K562 (cell line): ENCODE data around the gene GRWD1. TPM values are rescaled to one million over a fixed set of nuclear protein-coding genes. Genes with fewer than 3 reads are reported as not detected.

Source experiments
- HCFC1 ChIP-seq: IDR thresholded peaks from 2 replicates; pipeline ENCODE4 v1.6.1; 2012; ENCODE audit warnings: low read depth, low read length, improper control_type of control experiment
- KDM4B ChIP-seq, 2 experiments: fragments of 450-650 bp in 1 of 2; sonication (generic) in 1 of 2; IDR thresholded peaks; 2 replicates each; pipeline ENCODE4 v1.6.1; 2016 to 2017; ENCODE audit warnings: borderline replicate concordance in 2 of 2, antibody characterized with exemption in 1 of 2, low read depth in 1 of 2, mild to moderate bottlenecking in 1 of 2
- KLF13 ChIP-seq: fragments of 450-650 bp; IDR thresholded peaks from 2 replicates; pipeline ENCODE4 v1.6.1; 2016; ENCODE audit warnings: missing genetic modification characterization, low read depth, mild to moderate bottlenecking, missing compliant biosample characterization, moderate library complexity, borderline replicate concordance
- NR1H2 ChIP-seq: sonication (generic); formaldehyde crosslinking; IDR thresholded peaks from 2 replicates; pipeline ENCODE4 v1.4.0; 2020; ENCODE audit warnings: mild to moderate bottlenecking, missing genetic modification reagents
- ZNF347 ChIP-seq: fragments of 450-650 bp; formaldehyde crosslinking; IDR thresholded peaks from 2 replicates; pipeline ENCODE4 v1.4.0; 2020; ENCODE audit warnings: low read depth, mild to moderate bottlenecking, moderate library complexity
- polyA plus RNA-seq, 8 experiments: library from polyadenylated mRNA; depleted of rRNA in 4 of 8; stranded (reverse) in 5 of 8; unstranded in 3 of 8; fragments of >200 nt; fragmentation: Nextera tagmentation in 2 of 8; fragmentation: Illumina TruSeq in 1 of 8; extraction: Ambion mirVana in 2 of 8; extraction: Trizol in 1 of 8; gene quantifications; 2 replicates each; pipeline versions ENCODE4 v1.2.1 to v1.2.3, GENCODE V29; 2011 to 2014; ENCODE audit warnings: inconsistent platforms in 1 of 8, missing spikeins in 1 of 8
- total RNA-seq, 7 experiments: library from RNA; depleted of rRNA in 6 of 7; stranded (reverse); fragments of >200 nt in 6 of 7; fragmentation: Illumina TruSeq in 2 of 7; extraction: Trizol in 2 of 7; gene quantifications; 2 replicates each; pipeline versions ENCODE4 v1.2.1 to v1.2.3, GENCODE V29; 2011 to 2021; ENCODE audit warnings: low replicate concordance in 1 of 7
- TF ChIP-seq, protein P1 (sequence below): fragments of 450-650 bp; IDR thresholded peaks from 2 replicates; pipeline ENCODE4 v1.7.1; 2018; ENCODE audit warnings: mild to moderate bottlenecking, low read depth; ENCODE audit not compliant: partially characterized antibody

The GRWD1 gene
- total and polyA plus RNA-seq, 9 of the 15 experiments (the other 6 are each of a cell fraction or from before 2014, with no cell fraction given) = 1.5 to 87.2 (median 24.5) TPM

DNA sequence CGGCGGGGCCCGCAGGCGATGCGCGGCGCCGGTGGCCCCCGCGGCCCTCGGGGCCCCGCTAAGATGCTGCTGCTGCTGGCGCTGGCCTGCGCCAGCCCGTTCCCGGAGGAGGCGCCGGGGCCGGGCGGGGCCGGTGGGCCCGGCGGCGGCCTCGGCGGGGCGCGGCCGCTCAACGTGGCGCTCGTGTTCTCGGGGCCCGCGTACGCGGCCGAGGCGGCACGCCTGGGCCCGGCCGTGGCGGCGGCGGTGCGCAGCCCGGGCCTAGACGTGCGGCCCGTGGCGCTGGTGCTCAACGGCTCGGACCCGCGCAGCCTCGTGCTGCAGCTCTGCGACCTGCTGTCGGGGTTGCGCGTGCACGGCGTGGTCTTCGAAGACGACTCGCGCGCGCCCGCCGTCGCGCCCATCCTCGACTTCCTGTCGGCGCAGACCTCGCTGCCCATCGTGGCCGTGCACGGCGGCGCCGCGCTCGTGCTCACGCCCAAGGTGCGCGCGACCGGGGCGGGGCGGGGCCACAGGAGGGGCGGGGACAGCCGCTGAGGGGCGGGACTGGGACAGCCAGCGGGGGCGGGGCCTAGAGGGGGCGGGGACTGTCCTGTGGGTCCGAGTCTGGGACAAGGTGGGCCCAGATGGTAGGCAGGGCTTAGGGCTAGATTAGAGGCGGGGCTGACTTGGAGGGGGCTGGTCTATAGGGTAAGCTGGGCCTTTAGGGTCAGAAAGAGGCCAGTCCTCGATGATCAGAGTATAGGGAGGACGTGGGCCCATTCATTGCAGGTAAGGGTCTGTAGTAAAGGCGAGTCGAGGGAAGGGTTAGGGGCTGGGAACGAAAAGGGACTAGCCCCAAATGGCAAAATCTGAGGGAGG is 47.2 kb upstream of the GRWD1 start (continued):
- TF ChIP-seq ZNF347 = no peak
- TF ChIP-seq HCFC1 = peak; percentile 49; the same call in 1 of the 2 replicates
- no peak for TF ChIP-seq NR1H2 (CRISPR knock-in tag)
- TF ChIP-seq, protein P1, sequence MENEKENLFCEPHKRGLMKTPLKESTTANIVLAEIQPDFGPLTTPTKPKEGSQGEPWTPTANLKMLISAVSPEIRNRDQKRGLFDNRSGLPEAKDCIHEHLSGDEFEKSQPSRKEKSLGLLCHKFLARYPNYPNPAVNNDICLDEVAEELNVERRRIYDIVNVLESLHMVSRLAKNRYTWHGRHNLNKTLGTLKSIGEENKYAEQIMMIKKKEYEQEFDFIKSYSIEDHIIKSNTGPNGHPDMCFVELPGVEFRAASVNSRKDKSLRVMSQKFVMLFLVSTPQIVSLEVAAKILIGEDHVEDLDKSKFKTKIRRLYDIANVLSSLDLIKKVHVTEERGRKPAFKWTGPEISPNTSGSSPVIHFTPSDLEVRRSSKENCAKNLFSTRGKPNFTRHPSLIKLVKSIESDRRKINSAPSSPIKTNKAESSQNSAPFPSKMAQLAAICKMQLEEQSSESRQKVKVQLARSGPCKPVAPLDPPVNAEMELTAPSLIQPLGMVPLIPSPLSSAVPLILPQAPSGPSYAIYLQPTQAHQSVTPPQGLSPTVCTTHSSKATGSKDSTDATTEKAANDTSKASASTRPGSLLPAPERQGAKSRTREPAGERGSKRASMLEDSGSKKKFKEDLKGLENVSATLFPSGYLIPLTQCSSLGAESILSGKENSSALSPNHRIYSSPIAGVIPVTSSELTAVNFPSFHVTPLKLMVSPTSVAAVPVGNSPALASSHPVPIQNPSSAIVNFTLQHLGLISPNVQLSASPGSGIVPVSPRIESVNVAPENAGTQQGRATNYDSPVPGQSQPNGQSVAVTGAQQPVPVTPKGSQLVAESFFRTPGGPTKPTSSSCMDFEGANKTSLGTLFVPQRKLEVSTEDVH = no peak
- 0 out of 2 replicates have a peak, but pooled peaks have one; percentile 42 for TF ChIP-seq KLF13
- TF ChIP-seq KDM4B (IDR thresholded peaks at IDR 0.05; ENCODE audit: borderline replicate concordance in 2 of 2, low read depth in 1 of 2) = no peak
